Endothelial cell of umbilical vein (primary cell): ENCODE data around the gene ADD2. TPM values are rescaled to one million over a fixed set of nuclear protein-coding genes. Genes with fewer than 3 reads are reported as not detected.

Experiments used
- BruUV-seq: library from RNA; stranded (reverse); fragments of 400-500 nt; replicated peaks from 2 replicates; lab custom pipeline; 2021; lab: Mats Ljungman, UMichigan
- CTCF ChIA-PET: fragments of 300-600, 350-600 bp; sonication (Branson Sonifier 250); formaldehyde crosslinking; loops from one replicate; lab custom pipeline; 2021; ENCODE audit warnings: antibody characterized with exemption, inconsistent platforms; lab: Charles Lee
- POLR2A ChIA-PET: fragments of 300-600, 350-600 bp; sonication (Branson Sonifier 250); formaldehyde crosslinking; loops from one replicate; lab custom pipeline; 2021; ENCODE audit warnings: antibody characterized with exemption, inconsistent platforms; lab: Charles Lee
- DNase-seq: peaks from one replicate; pipeline ENCODE4 v3.0.0-alpha.2; 2011; ENCODE audit warnings: low read depth, low spot score
- FAIRE-seq: peaks from 2 replicates; lab custom pipeline; 2011; peaks lifted over from hg19 to GRCh38; lab: Jason Lieb, UNC
- H2AFZ ChIP-seq: 2 replicates; pipeline ENCODE4 v1.6.0; 2012; ENCODE audit warnings: low read depth, low read length, control low read depth, inconsistent platforms
- H3K27ac ChIP-seq: 2 replicates; pipeline ENCODE4 v1.5.1; 2011; ENCODE audit warnings: low read depth, mild to moderate bottlenecking, control low read depth, low read length, moderate library complexity; ENCODE audit not compliant: insufficient read depth
- H3K27me3 ChIP-seq, 2 experiments: 2 replicates each; pipeline versions ENCODE4 v1.6.0 to v1.6.1; 2011; ENCODE audit warnings: low read length in 2 of 2, mixed read lengths in 1 of 2; ENCODE audit not compliant: control insufficient read depth in 2 of 2, insufficient read depth in 2 of 2
- H3K36me3 ChIP-seq, 2 experiments: 2 replicates in 1 of 2; 3 replicates in 1 of 2; pipeline ENCODE4 v1.5.1; 2011; ENCODE audit warnings: low read length in 2 of 2, mild to moderate bottlenecking in 1 of 2, moderate library complexity in 1 of 2; ENCODE audit not compliant: control insufficient read depth in 2 of 2, insufficient read depth in 2 of 2; ENCODE audit errors: extremely low read depth in 1 of 2
- H3K4me1 ChIP-seq: 3 replicates; pipeline ENCODE4 v1.5.1; 2011; ENCODE audit warnings: mild to moderate bottlenecking, low read length; ENCODE audit not compliant: control insufficient read depth, insufficient read depth; ENCODE audit errors: extremely low read depth
- H3K4me2 ChIP-seq: 2 replicates; pipeline ENCODE4 v1.6.1; 2011; ENCODE audit warnings: low read length, control low read depth, mixed read lengths; ENCODE audit not compliant: insufficient read depth
- H3K4me3 ChIP-seq, 3 experiments: fragments of 200-600 bp in 1 of 3; sonication (generic), shearing (Covaris generic) in 1 of 3; replicated peaks in 1 of 3; 2 replicates each; pipeline ENCODE4 v1.5.1; 2011 to 2016; ENCODE audit warnings: control low read depth in 3 of 3, low read length in 3 of 3, mild to moderate bottlenecking in 2 of 3, inconsistent platforms in 1 of 3, low read depth in 1 of 3, moderate library complexity in 1 of 3; ENCODE audit not compliant: insufficient read depth in 1 of 3
- H3K79me2 ChIP-seq: 2 replicates; pipeline ENCODE4 v1.6.0; 2012; ENCODE audit warnings: low read length, inconsistent platforms; ENCODE audit not compliant: control insufficient read depth, insufficient read depth
- H3K9ac ChIP-seq: replicated peaks from 2 replicates; pipeline ENCODE3; 2011; ENCODE audit warnings: low read length, control low read depth; ENCODE audit not compliant: insufficient read depth; ENCODE audit errors: extremely low read depth
- H3K9me1 ChIP-seq: replicated peaks from 3 replicates; pipeline ENCODE4 v1.6.0; 2011; ENCODE audit warnings: mild to moderate bottlenecking, low read length; ENCODE audit not compliant: control insufficient read depth, insufficient read depth; ENCODE audit errors: extremely low read depth
- H3K9me3 ChIP-seq: replicated peaks from 2 replicates; pipeline ENCODE4 v1.5.1; 2012; ENCODE audit warnings: low read length, inconsistent platforms; ENCODE audit not compliant: control insufficient read depth, insufficient read depth
- H4K20me1 ChIP-seq: replicated peaks from 2 replicates; pipeline ENCODE3; 2011; ENCODE audit warnings: mild to moderate bottlenecking, low read length; ENCODE audit not compliant: control insufficient read depth, insufficient read depth; ENCODE audit errors: extremely low read depth
- CTCF ChIP-seq, 2 donors: IDR thresholded peaks; 1 replicate in 1 of 2; 2 replicates in 1 of 2; pipeline ENCODE4 v1.5.1; 2011; ENCODE audit warnings: low read length in 2 of 2, mild to moderate bottlenecking in 2 of 2, moderate library complexity in 2 of 2, control low read depth in 1 of 2, inconsistent platforms in 1 of 2, low read depth in 1 of 2; ENCODE audit not compliant: insufficient read depth in 1 of 2; ENCODE audit errors: extremely low read depth in 1 of 2
- EZH2 ChIP-seq: IDR thresholded peaks from 2 replicates; pipeline ENCODE4 v1.6.1; 2012; ENCODE audit warnings: borderline replicate concordance, low read depth, mild to moderate bottlenecking, moderate library complexity, low read length, inconsistent platforms; ENCODE audit not compliant: severe bottlenecking
- FOS ChIP-seq: IDR thresholded peaks from 2 replicates; pipeline ENCODE4 v1.6.1; 2011; ENCODE audit warnings: mild to moderate bottlenecking, low read length, moderate library complexity, borderline replicate concordance; ENCODE audit not compliant: insufficient read depth
- GATA2 ChIP-seq: IDR thresholded peaks from 2 replicates; pipeline ENCODE4 v1.7.0; 2011; ENCODE audit warnings: low read depth, mild to moderate bottlenecking, moderate library complexity, mixed read lengths, low read length; ENCODE audit not compliant: insufficient read length, insufficient read depth
- JUN ChIP-seq: IDR thresholded peaks from 2 replicates; pipeline ENCODE4 v1.6.1; 2011; ENCODE audit warnings: borderline replicate concordance, low read depth; ENCODE audit not compliant: insufficient read length, insufficient read depth
- MAX ChIP-seq: IDR thresholded peaks from 2 replicates; pipeline ENCODE4 v1.6.1; 2011; ENCODE audit not compliant: insufficient read depth, insufficient read length
- MYC ChIP-seq: IDR thresholded peaks from one replicate; pipeline ENCODE4 v1.6.1; 2011; ENCODE audit warnings: mild to moderate bottlenecking, low read depth, low read length
- POLR2A ChIP-seq: IDR thresholded peaks from 2 replicates; pipeline ENCODE4 v1.6.1; 2012; ENCODE audit warnings: low read depth, mild to moderate bottlenecking, control low read depth, low read length
- POLR2AphosphoS5 ChIP-seq: IDR thresholded peaks from 2 replicates; pipeline ENCODE4 v1.6.1; 2012; ENCODE audit warnings: low read depth, mild to moderate bottlenecking, control low read depth, low read length, moderate library complexity; ENCODE audit not compliant: insufficient read depth
- dilution Hi-C: fragments of 300-500 bp; cut with MboI; formaldehyde crosslinking; loops from one replicate; pipeline ENCODE4 v1.15.0; 2019; ENCODE audit warnings: low sequenced_read_pairs; ENCODE audit not compliant: extremely low pct_ligation_motif_present
- intact Hi-C: fragments of 100-400 bp; cut with micrococcal nuclease; formaldehyde crosslinking; loops from one replicate; pipeline ENCODE4 v1.10.0; 2022
- polyA plus RNA-seq, 4 experiments: library from polyadenylated mRNA; depleted of rRNA in 3 of 4; stranded (reverse) in 3 of 4; unstranded in 1 of 4; fragments of >200 nt; gene quantifications; 2 replicates each; pipeline versions ENCODE4 v1.2.1 to v1.2.3, GENCODE V29; 2011 to 2012; ENCODE audit warnings: missing spikeins in 1 of 4
- total RNA-seq: library from RNA; stranded (reverse); gene quantifications from 2 replicates; pipeline ENCODE4 v1.2.3, GENCODE V29; 2021

The ADD2 gene
- total and polyA plus RNA-seq, 2 donors (not counting 3 experiments of a cell fraction or from before 2014, with no cell fraction given) = 0.17 TPM; not detected in 1

GRCh38 chr2:70612574-70612973 lies 155.4 kb downstream of the ADD2 start:
- POLR2A ChIA-PET = no interaction called here
- no peak overlapping the region for H3K4me2 ChIP-seq
- no peak overlapping the region for H3K9ac ChIP-seq
- no peak overlapping the region for H3K27ac ChIP-seq
- no peaks in the 10 kb centered on the region for H3K79me2 ChIP-seq
- H2AFZ ChIP-seq = no peak overlapping the region
- BruUV-seq = no TSS peak
- no peaks in the 10 kb centered on the region for H3K36me3 ChIP-seq
- H3K4me3 ChIP-seq = no peak overlapping the region
- no peak for TF ChIP-seq MAX
- no peak for TF ChIP-seq JUN
- no peak for TF ChIP-seq POLR2AphosphoS5
- TF ChIP-seq CTCF (IDR thresholded peaks at IDR 0.05; ENCODE audit: extremely low read depth in 1 of 2, insufficient read depth in 1 of 2, low read depth in 1 of 2, low read length in 2 of 2) = no peak
- TF ChIP-seq FOS = no peak
- TF ChIP-seq EZH2 = no peak
- no peak for TF ChIP-seq MYC
- TF ChIP-seq GATA2 = no peak
- no peak for TF ChIP-seq POLR2A
- dilution Hi-C loops = no loop called here
- no peaks in the 10 kb centered on the region for H4K20me1 ChIP-seq
- no peaks in the 10 kb centered on the region for H3K9me1 ChIP-seq
- no peaks in the 10 kb centered on the region for H3K9me3 ChIP-seq
- CTCF ChIA-PET = interaction anchor here (0.6 to 2.7 kb wide), 4 partner anchors 262 to 308 kb away, joined by 3 to 12 read pairs (median 6); no protein-coding TSS in a partner anchor
- intact Hi-C loops = no loop called here
- H3K27me3 ChIP-seq = peaks cover 2 to 10% of the 10 kb centered on the region in 2 experiments
- FAIRE-seq (no peak), DNase-seq (no peak)
- no peaks in the 10 kb centered on the region for H3K4me1 ChIP-seq
